Fibroblast of mammary gland (primary cell): ENCODE measurements around the gene KDM2B.
"Not testable (repeated sequence)": the region's sequence is repeated elsewhere in the genome, so short reads cannot be mapped to it uniquely, and the experiment has no call there.

Source experiments
- DNase-seq: peaks from one replicate; pipeline ENCODE4 v3.0.0-alpha.2; 2010; ENCODE audit warnings: low read depth
- H3K4me3 ChIP-seq: 2 replicates; pipeline ENCODE4 v1.5.1; 2011; ENCODE audit warnings: low read depth, mild to moderate bottlenecking, low read length, moderate library complexity; ENCODE audit not compliant: control insufficient read depth
- TF ChIP-seq, protein P1 (sequence below): conservative IDR thresholded peaks from 2 replicates; pipeline ENCODE4 v1.5.1; 2011; ENCODE audit warnings: low read depth, low read length, inconsistent platforms; ENCODE audit not compliant: control insufficient read depth, insufficient read depth

KDM2B gene

DNA sequence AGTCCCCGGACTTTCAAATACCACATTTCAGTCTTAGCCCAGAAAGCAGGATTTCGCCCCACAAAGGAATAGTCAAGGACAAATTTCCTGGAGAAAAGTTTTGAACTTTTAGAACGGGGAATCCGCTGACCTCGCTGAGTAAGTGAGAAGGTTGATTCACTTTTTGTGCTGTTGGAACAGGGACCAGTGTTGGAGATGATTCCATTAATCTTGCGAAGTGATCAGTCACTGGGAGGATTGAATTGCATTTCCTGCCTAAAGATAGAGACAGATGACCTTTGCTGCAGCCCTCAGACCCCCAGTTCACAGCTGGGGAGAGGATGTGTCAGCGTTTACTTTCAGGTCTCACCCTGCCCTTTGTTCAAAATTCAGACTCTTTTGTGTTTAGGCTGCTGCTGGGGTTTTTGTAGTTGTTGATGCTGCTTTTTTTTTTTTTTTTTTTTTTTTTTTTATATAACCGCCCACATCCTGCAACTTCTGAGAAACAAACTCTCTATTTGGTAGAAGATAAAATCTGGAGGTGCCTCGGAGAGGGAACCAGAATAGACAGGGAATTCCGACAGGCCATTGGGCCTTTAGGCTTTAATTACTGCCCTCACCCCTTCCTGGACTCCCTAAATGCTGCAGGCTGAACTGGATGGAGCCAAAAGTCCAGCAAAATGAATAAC lies 9.8 kb upstream of the KDM2B start:
- peak; percentile 87 for DNase-seq
- H3K4me3 ChIP-seq = peak overlapping the region; percentile 16
- TF ChIP-seq, protein P1, sequence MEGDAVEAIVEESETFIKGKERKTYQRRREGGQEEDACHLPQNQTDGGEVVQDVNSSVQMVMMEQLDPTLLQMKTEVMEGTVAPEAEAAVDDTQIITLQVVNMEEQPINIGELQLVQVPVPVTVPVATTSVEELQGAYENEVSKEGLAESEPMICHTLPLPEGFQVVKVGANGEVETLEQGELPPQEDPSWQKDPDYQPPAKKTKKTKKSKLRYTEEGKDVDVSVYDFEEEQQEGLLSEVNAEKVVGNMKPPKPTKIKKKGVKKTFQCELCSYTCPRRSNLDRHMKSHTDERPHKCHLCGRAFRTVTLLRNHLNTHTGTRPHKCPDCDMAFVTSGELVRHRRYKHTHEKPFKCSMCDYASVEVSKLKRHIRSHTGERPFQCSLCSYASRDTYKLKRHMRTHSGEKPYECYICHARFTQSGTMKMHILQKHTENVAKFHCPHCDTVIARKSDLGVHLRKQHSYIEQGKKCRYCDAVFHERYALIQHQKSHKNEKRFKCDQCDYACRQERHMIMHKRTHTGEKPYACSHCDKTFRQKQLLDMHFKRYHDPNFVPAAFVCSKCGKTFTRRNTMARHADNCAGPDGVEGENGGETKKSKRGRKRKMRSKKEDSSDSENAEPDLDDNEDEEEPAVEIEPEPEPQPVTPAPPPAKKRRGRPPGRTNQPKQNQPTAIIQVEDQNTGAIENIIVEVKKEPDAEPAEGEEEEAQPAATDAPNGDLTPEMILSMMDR = no peak

GRCh38 chr12:121584885-121585284 lies 4.1 kb upstream of the KDM2B start:
- not testable (repeated sequence) for DNase-seq, H3K4me3 ChIP-seq

GRCh38 chr12:121583334-121583661 lies 2.5 kb upstream of the KDM2B start:
- not testable (repeated sequence) for DNase-seq, H3K4me3 ChIP-seq

GRCh38 chr12:121582583-121583333 lies 1.9 kb upstream of the KDM2B start:
- no peak for DNase-seq
- TF ChIP-seq, protein P1 = no peak
- no peak overlapping the region for H3K4me3 ChIP-seq

- H3K4me3 ChIP-seq = peak overlapping the region; percentile 67
- TF ChIP-seq, protein P1 = no peak
- DNase-seq = peak; percentile 71
Measured at GRCh38 chr12:121581686-121582429, 1.0 kb upstream of the KDM2B start.

DNA sequence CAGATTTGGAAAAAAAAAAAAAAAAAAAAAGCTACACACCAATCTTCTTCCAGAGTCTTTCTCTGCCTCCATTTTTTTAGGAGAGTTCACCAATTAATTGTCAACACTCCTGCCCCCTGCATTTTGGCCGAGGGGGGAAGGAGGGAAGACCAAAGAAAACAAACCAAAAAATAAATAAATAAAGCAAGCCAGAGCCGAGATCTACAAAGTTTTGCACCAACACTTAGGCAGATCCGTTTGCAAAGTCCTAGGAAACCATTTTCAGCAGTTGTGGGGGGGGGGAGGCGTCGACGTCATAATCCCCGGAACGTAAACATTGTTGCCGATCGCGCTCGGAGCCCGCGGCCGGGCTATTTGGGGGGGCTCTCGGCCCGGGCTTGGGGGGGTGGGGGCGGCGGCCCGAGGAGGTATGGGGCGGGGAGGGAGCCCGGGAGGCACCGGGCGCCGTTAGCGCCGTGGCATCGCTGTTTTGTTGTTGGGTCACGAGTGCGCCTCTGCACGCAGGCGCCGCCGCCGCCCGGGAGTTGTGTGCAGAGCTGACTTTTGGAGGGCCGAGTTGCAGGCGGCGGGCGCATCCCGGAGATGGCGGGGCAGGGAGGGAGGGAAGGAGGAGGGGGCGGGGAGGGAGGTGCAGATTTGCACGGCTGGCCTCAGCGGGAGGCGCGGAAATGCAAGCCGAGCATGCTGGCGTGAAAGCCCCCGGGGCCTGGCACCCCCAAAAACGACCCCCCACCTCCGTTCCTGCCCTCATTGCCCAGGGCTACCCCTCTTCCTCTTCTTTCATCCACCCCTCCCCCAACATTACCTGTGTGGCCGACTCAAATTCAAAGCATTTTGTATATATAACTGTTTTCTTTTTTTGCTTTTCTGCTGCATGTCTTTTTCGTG lies 598 bp downstream of the KDM2B start:
- peak overlapping the region; percentile 67 for H3K4me3 ChIP-seq
- peak; percentile 55 for DNase-seq

More for the DNA sequence above, 598 bp downstream of the KDM2B start:
- TF ChIP-seq, protein P1 = no peak
